GM10266 (cell line): ENCODE measurements around the gene TRIM40.

Experiments
- DNase-seq: peaks from one replicate; pipeline ENCODE4 v3.0.0; 2012; ENCODE audit errors: extremely low spot score
- TF ChIP-seq, protein P1 (sequence below): IDR thresholded peaks from 2 replicates; pipeline ENCODE4 v1.5.1; 2012; ENCODE audit warnings: mild to moderate bottlenecking, low read depth; ENCODE audit not compliant: control insufficient read depth, insufficient read depth; ENCODE audit errors: missing control alignments

Gene TRIM40

DNA sequence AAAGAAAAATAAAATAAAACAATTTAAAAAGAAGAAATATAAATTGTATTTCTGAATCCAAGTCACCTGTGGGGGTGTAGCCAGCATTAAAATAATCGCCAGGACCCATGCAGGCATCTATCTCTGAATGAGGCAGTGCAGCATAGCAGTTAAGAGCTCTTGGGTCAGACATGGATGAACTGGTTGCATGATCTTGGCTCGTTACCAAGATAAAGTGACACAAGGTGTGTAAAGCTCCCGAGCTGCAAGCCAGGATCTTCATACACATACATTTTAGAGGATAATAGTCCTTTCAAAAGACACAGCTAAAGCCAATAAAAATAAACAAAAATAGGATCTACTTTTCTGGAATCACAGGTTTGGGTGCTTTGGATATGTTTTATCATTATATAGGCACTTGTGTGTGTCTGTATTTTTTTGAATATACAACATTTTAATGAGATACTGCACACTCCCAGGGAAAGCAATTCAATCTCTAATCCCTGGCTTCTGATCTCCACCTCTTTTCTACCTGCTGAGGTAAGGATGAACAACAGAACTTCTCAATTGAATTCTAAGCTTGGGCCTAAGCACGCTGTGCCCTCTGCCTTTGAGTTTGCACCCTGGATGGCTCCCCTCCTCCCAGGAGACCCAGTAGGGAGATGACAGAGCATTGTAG, 16.2 kb downstream of the TRIM40 start:
- no peak for DNase-seq
- TF ChIP-seq, protein P1, sequence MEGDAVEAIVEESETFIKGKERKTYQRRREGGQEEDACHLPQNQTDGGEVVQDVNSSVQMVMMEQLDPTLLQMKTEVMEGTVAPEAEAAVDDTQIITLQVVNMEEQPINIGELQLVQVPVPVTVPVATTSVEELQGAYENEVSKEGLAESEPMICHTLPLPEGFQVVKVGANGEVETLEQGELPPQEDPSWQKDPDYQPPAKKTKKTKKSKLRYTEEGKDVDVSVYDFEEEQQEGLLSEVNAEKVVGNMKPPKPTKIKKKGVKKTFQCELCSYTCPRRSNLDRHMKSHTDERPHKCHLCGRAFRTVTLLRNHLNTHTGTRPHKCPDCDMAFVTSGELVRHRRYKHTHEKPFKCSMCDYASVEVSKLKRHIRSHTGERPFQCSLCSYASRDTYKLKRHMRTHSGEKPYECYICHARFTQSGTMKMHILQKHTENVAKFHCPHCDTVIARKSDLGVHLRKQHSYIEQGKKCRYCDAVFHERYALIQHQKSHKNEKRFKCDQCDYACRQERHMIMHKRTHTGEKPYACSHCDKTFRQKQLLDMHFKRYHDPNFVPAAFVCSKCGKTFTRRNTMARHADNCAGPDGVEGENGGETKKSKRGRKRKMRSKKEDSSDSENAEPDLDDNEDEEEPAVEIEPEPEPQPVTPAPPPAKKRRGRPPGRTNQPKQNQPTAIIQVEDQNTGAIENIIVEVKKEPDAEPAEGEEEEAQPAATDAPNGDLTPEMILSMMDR = no peak

GRCh38 chr6:30152910-30153610, 17.1 kb downstream of the TRIM40 start:
- TF ChIP-seq, protein P1 = no peak
- no peak for DNase-seq

GRCh38 chr6:30154061-30154460, 18.1 kb downstream of the TRIM40 start:
- DNase-seq = no peak
- TF ChIP-seq, protein P1 = no peak

- no peak for DNase-seq
- TF ChIP-seq, protein P1 = no peak
These were observed 19.0 kb downstream of the TRIM40 start for GRCh38 chr6:30154709-30155519.

DNA sequence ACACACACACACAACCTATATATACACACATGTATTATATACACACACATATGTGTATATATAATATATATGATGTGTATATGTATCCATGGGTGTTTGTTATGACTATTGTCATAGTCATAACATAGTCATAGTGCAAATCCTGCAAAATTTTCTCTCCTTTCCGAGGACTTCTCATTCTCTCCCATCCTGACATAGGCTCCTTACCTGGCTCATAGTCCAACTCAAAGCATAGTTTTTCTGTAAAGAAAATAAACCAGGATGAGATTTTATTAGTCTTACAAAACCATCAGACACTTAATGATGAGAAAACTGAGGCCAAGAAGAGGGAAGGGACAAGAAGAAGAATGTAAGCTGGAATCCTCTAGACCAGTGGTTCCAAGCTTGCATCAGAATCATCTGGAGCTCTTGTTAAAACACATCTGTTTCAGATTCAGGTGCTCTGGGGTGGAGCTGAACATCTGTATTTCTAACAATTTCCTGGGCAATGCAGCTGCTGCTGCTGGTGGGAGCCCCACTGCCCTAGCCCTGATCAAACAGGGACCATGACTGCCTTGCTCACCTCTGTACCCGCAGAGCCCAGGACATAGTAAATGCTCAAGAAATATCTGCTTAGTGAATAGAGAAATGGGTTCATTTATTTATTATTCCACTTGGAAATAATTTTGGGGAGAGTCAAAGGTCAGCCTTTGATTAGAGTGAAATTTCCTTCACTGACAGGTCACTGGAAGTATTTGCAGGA, 19.8 kb downstream of the TRIM40 start:
- TF ChIP-seq, protein P1 = no peak
- no peak for DNase-seq

GRCh38 chr6:30156262-30156599, 20.3 kb downstream of the TRIM40 start:
- TF ChIP-seq, protein P1 = no peak
- DNase-seq = no peak
